ENCODE results near the gene GAN. TPM values are rescaled to one million over a fixed set of nuclear protein-coding genes. Genes with fewer than 3 reads are reported as not detected.

GAN gene
- total RNA-seq, 1 donor from 2014 or later, result 5.6 TPM

- H3K4me3 ChIP-seq (ENCODE audit: low read depth, low read length), result no peak overlapping the region
Measured at GRCh38 chr16:81436386-81436785, 121.6 kb downstream of the GAN start.

GRCh38 chr16:81437865-81438264 lies 123.1 kb downstream of the GAN start:
- no peak for DNase-seq (ENCODE audit: low read depth)
- no peak overlapping the region for H3K4me3 ChIP-seq (ENCODE audit: low read depth, low read length)
- TF ChIP-seq CTCF (conservative IDR thresholded peaks at IDR 0.05; ENCODE audit: low read depth, low read length), result no peak

More at GRCh38 chr16:81436386-81436785, 121.6 kb downstream of the GAN start:
- DNase-seq (ENCODE audit: low read depth), result no peak
- TF ChIP-seq CTCF (conservative IDR thresholded peaks at IDR 0.05; ENCODE audit: low read depth, low read length), result no peak

Other genes with a start within 250 kb of the GAN start
- 0.22 and 0.35 TPM in 2 replicates for gene C16orf46, start 237.7 kb upstream of the GAN start, total RNA-seq
- gene GCSH, start 218.6 kb upstream of the GAN start, total RNA-seq, result 38.7 and 49.1 TPM in 2 replicates
- gene BCO1, start 76.3 kb upstream of the GAN start, total RNA-seq, result 0.58 and 2.7 TPM in 2 replicates
- 13.6 and 19.1 TPM in 2 replicates for gene CMIP, start 129.8 kb downstream of the GAN start, total RNA-seq

Measured in epithelial cell of proximal tubule (primary cell).